Activated naive CD4-positive, alpha-beta T cell treated with Interleukin-2 at 50 U/mL for 16 hours (primary cell): ENCODE measurements around the gene NAXD.
"Not testable (repeated sequence)": the region's sequence is repeated elsewhere in the genome, so short reads cannot be mapped to it uniquely, and the experiment has no call there.

Experiments used
- DNase-seq: peaks from one replicate; pipeline ENCODE4 v3.0.0-alpha.2; 2020

NAXD gene

GRCh38 chr13:110615322-110616102 lies at the start of gene NAXD:
TSS of gene NAXD (plus strand) at chr13:110615545. CDS start at chr13:110615602, 57 bp downstream.
- peak; percentile 85 for DNase-seq

DNA sequence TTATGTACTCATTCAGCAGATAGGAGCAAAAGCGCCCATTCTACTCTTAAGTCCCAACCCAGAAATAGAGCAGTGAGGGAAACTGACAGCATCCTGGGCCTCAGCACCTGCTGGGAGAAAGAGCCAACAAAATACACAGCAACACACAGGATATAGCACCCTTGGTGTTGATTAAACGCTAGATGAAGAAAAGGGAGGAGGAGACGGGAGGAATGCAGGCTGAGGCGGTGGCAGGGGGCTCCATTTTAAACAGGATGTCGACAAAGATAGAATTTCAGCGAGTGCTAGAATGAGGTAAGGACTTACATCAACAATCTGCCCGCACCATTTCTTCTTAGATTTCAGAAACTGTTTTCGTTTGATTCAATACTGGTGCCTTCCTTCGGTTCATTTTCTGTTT lies 49.2 kb upstream of the NAXD start:
- DNase-seq = no peak

- DNase-seq = no peak
Measured at GRCh38 chr13:110568612-110569011, 46.7 kb upstream of the NAXD start.

DNA sequence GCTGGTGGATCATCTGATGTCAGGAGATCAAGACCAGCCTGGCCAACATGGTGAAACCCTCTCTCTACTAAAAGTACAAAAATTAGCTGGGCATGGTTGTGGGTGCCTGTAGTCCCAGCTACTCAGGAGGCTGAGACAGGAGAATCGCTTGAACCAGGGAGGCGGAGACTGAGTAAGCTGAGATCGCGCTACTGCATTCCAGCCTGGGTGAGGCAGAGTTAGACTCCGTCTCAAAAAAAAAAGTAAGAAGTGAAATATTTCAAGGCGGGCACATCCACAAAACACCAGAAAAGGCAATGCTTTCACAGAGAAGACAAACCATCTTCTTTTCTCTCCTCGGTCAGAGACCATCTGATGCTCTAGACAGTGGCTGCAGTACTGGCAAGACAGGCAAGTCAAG lies 45.4 kb upstream of the NAXD start:
- not testable (repeated sequence) for DNase-seq

DNA sequence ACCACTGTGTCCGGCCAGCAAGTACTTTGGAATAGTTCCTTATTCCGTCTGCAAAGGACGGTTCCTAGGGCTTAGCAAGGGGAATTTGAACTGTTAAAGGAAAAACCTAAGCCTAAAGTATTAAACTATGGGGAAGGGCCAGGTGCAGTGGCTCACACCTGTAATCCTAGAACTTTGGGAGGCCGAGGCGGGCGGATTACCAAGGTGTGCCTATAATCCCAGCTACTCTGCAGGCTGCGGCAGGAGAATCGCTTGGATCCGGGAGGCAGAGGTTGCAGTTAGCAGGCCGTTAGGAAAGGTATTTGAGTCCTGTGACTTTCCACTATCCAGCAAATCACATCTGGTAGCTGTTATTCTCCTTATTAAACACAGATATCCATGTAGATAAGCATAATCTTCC lies 44.5 kb upstream of the NAXD start:
- no peak for DNase-seq

DNA sequence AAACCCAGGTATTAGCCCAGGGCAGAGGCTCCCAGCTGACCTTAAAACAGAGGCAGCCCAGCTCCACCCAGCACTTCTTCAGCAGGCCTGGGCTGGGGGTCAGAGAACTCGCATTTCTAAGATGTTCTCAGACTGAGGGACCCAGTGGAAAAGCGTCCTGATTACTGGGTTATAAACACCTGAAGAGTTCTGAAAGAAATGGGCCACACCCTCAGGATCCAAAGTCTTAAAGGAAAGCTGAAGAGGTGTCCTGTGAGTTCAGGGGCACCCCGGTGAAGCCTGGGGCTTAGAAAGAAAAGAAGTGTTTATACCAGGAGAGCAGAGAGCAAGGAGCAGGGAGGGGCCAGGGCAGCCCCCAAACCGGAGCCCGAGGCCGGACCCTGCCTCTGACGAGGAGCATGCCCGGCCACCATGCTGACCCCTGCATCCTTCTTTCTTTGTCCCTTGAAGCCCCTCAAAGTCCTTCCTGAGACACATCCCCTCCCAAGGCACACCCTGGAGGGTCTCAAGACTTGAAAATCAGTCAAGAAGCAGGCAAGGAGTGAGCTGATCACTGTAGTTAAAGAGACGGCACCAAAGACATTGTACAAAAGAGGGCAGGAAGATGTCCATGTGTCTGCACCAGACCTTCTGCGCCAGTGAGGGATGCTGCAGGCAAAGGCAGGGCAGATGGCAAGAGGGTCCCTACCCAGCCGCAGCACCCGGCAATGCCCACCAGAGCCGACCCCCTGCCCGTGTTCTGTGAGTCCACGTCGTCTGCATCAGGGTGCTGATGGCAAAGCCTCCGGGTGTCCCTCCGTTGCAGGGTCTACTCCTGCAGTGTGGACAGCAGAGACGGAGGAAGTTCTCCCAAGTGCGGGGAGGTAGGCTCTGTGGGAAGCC lies 43.2 kb upstream of the NAXD start:
- DNase-seq = no peak

DNA sequence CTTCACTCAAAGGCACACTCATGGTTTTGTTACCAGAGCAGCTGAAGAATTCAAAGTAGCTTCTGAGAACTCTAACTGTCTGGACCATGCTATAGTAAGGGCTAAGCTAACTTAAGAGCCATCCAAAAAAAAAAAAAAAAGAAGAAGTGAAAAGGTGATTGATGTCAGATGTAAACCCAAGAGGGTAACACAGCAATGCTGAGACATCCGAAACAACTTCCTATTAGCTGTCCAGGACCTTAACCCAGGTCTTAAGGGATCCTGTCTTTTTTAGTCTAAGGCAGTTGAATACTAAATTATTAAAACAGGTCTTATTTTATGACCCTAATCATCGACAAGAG lies 42.6 kb upstream of the NAXD start:
- no peak for DNase-seq

- DNase-seq = no peak
Measured at GRCh38 chr13:110574161-110574560, 41.2 kb upstream of the NAXD start.

- DNase-seq = no peak
Measured at GRCh38 chr13:110575322-110576069, 39.8 kb upstream of the NAXD start.

GRCh38 chr13:110576070-110576394 lies 39.3 kb upstream of the NAXD start:
- no peak for DNase-seq

GRCh38 chr13:110576736-110577476 lies 38.4 kb upstream of the NAXD start:
- no peak for DNase-seq

GRCh38 chr13:110578363-110578762 lies 37.0 kb upstream of the NAXD start:
- no peak for DNase-seq

GRCh38 chr13:110580800-110581199 lies 34.5 kb upstream of the NAXD start:
- no peak for DNase-seq

DNA sequence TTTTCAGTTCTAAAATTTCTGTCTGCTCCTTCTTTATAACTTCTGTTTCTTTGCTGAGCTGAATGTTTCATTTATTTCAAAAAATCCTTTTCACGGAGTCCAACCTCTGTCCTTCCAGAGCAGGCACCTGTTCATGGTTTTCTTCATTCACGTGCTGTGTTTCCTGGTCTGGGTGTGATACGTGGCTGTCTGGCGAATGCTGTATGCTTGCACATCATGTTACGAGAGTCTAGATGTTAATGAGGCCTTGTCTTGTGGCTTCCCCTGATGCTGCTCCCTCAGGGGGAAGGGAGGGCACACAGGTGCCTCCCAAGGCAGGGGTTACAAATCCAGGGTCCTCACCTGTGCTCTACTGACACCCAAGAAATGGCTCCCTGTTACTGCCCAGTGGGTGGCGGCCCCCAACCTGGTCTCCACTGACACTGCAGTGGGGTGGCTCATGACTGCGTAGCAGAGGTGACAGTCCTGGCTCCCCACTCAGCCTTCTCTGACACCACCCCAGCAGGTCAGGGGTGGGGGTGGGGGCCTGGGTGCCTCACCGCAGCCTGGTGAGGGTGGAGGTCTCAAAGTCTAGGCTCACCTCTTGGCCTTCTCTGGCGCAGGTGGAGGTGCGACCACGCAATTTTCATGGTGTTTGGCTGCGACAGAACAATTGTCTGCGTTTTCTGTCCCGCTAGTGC lies 33.7 kb upstream of the NAXD start:
- no peak for DNase-seq

GRCh38 chr13:110582421-110582954 lies 32.9 kb upstream of the NAXD start:
- DNase-seq = no peak

GRCh38 chr13:110583178-110583865 lies 32.0 kb upstream of the NAXD start:
- DNase-seq = no peak

GRCh38 chr13:110589793-110590390 lies 25.5 kb upstream of the NAXD start:
- DNase-seq = no peak

- DNase-seq = no peak
Measured at GRCh38 chr13:110590577-110590976, 24.8 kb upstream of the NAXD start.

- DNase-seq = no peak
Measured at GRCh38 chr13:110592665-110593064, 22.7 kb upstream of the NAXD start.

DNA sequence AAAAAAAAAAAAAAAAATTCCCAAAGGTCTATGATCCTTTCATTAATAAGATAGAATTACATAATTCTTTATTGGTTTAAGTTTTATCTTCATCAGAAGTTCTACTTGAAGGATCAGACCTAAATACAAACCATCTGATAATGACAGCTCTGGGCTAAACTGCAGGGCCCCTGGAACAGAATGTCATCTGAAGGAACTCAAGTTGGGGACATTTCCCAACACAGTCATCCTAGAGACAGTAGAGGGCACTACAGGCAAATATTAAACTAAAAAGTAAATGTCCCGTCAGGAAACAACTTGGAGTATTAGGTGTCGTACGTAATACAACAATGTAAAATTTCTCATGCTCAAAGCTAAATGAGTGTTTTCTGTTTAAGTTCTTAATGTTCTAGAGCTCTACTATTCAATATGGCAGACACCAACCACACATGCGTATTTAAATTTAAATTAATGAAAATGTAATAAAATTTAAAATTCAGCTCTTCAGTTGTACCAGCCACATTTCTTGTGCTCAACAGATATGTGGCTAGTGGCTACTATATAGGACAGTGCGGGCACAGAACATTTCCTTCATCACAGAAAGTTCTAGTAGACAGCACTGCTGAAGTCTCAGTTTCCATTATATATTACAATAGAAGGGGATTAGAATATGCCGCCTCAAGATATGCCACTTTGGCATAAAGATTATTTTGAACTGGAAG lies 21.8 kb upstream of the NAXD start:
- no peak for DNase-seq
